HG03280 (cell line): ENCODE data around the gene LNP1.
"Not testable (repeated sequence)": the region's sequence is repeated elsewhere in the genome, so short reads cannot be mapped to it uniquely, and the experiment has no call there.

ENCODE experiments used
- ATAC-seq: cut with Tn5 transposase; IDR thresholded peaks from one replicate; pipeline ENCODE4 v1.9.1; 2021; ENCODE audit warnings: mild to moderate bottlenecking, moderate library complexity; ENCODE audit not compliant: unreplicated experiment

The LNP1 gene, protein sequence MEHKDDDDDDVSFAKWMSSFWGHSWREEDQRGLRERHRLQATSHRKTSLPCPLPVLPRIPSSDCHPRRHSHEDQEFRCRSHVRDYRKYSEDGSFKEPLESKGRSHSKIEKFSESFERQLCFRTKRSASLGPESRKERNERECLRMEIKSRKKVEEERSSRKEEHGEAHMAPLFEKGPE

DNA sequence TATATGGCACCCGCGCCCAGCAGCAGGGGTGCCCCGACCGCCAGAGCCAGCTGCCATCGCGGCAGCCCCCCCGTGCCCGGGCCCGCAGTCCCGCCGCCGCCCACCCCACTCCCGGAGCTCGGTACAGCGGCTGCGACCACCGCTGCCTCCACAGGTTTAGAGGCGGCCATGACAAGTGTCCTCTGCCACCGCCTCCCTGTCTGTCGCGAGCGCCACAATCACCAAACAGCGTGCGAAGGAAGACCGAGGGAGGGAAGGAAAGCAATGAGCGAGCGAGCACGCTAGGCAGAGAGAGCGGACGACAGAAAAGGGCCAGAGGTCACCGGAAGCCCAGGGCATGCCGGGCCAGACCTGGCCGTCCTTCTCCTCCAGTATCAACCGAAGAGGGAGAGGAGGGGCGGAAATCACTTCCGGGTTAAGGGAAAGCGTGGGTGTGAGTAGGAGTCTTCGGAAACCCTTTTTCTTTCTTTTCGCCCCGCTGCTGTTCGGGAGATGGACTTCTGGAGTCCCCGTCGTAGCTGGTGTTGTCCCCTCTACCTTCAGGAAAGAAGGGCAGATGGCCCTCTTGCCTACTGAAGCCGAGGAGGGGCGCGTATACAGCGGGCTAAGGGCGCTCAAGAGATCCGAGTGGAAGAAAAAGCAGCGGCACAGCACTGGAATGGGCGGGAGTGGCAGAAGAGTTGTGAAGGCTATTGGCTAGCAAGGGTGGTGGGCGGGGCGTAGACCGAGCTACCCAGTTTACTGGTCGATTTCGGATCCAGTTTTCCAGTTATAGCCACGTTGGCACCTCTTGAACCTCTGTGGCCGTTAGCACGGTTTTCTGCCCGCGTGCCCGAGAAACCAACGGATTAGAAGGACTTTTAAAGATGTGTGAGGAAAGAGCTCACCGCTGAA, at the start of gene LNP1, which contains the start of gene TOMM70:
Gene LNP1, plus strand, starts transcription at position 760 of the 894 bp plus-strand sequence. CDS start 28,191 bp downstream, outside the sequence.
Gene TOMM70, minus strand, starts transcription at position 310 of the 894 bp plus-strand sequence. Its CDS starts 140 bp downstream, at position 170.
- ATAC-seq: peak; percentile 86

DNA sequence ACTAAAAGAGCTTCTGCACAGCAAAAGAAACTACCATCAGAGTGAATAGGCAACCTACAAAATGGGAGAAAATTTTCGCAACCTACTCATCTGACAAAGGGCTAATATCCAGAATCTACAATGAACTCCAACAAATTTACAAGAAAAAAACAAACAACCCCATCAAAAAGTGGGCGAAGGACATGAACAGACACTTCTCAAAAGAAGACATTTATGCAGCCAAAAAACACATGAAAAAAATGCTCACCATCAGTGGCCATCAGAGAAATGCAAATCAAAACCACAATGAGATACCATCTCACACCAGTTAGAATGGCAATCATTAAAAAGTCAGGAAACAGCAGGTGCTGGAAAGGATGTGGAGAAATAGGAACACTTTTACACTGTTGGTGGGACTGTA, 49.6 kb upstream of the LNP1 start:
- not testable (repeated sequence) for ATAC-seq

DNA sequence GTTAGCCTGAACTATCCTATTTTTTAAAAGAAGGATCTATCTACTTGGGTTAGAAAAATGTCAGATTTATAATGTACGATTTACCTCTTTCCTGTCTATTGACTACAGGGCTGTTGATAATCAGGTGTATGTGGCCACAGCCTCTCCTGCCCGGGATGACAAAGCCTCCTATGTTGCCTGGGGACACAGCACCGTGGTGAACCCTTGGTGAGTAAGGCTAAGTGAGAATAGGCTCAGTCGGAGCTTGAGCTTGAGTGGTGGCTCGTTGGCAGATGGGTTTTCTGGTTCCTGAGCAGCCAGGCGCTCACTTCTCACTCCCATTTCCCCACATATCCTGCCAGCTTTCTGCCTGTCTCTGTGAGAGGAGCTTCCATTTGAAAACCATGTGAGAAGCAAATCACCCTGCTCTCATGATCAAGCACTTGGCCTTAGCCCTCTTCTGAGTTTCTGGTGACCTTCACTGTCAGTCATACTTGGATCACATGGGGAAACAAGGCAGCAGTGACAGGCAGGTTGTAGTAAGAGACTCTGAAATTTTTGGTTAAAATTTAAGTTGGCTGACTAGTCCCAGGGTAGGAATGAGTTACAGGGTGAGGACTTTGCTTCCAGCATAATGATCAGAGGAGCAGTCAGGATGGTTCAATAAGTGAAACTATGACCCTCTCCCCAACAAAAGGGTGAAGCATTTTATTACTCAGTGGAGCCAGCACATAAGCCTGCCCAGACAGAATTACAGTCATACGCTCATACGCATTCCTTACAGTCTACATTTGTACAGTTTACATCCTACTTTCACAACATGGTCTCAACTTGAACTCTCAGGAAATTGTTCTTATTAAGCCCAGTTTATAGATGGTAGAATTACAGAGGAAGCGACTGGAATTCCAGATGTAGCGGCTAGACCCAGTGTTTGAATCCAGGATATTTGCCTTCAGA, 48.8 kb upstream of the LNP1 start:
- no peak for ATAC-seq

DNA sequence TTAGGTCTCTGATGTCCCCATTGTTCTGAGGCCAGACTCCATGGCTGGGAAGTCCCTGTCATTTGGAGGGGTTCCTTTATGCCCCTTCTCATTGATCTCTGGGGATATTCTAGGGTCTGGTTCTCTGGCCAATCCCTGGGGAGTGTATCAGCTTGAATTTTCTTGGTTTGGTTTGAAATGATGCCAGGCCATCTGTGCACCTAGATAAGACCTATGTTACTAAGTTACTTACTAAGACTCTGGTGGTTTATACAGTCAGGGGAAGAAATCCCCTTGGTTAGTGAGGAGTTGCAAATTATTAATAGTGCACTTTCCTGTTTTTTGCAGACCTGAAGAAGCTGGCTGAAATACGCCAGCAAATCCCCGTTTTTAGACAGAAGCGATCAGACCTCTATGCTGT, 46.5 kb upstream of the LNP1 start:
- no peak for ATAC-seq

- ATAC-seq: no peak
Measured at GRCh38 chr3:100358413-100358812, 42.9 kb upstream of the LNP1 start.

DNA sequence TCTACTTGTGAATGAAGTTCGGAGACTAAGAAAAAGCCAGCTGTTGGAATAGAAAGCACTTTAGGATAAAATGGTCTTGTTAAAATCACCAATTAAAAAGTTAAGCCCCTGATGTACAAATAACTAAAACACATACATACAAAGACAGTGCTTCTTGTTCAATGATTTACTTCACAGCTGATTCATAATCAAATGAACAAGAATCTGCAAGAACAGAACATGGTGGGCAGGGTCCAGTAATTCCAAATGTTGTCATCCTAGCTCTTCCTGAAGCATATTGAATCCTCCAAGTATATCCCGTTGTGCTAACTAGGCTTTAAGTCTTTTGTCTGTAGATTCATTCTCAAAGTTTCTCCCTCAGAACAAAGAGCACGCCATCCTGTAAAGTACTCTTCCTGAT, 42.3 kb upstream of the LNP1 start:
- ATAC-seq: no peak

- ATAC-seq: no peak
Measured at GRCh38 chr3:100360757-100361496, 40.4 kb upstream of the LNP1 start.

GRCh38 chr3:100361897-100362296, 39.4 kb upstream of the LNP1 start:
- no peak for ATAC-seq

- no peak for ATAC-seq
Measured at GRCh38 chr3:100364421-100364820, 36.9 kb upstream of the LNP1 start.

DNA sequence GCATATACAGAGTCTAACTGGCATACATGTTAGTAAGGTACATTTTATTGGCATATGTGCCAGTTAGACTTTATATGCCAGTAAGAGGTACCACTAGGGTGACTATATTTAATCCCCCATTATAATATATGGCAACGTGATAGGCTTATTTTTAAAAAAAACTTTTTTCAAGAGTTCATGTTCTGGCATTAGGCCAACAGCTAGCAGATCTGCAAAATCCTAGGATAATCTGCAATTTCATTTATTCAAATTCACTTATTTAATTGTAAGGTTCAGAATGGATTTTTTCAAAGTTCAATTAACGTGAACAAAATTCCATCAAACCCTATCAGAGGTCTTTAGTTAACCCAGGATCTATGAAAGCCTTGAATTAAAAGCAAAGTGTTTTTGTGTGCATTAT, 34.9 kb upstream of the LNP1 start:
- ATAC-seq: no peak

DNA sequence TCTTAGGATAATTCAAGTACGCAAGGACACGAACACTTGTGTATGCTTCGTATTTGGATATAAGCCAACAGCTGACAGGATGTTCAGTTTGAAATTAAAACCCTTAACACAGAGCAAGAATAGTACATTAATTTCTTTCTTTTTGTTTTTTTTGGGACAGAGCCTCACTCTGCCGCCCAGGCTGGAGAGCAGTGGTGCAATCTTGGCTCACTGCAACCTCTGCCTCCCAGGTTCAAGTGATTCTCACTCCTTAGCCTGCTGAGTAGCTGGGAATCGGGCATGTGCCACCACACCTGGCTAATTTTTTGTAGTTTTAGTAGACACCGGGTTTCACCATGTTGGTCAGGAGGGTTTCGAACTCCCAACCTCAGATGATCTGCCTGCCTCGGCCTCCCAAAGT, 32.9 kb upstream of the LNP1 start:
- ATAC-seq: no peak

GRCh38 chr3:100370756-100371155, 30.6 kb upstream of the LNP1 start:
- ATAC-seq: no peak

- no peak for ATAC-seq
Measured at GRCh38 chr3:100374521-100374920, 26.8 kb upstream of the LNP1 start.

GRCh38 chr3:100376301-100376700, 25.0 kb upstream of the LNP1 start:
- no peak for ATAC-seq

GRCh38 chr3:100384733-100385525, 16.4 kb upstream of the LNP1 start:
- ATAC-seq: no peak

DNA sequence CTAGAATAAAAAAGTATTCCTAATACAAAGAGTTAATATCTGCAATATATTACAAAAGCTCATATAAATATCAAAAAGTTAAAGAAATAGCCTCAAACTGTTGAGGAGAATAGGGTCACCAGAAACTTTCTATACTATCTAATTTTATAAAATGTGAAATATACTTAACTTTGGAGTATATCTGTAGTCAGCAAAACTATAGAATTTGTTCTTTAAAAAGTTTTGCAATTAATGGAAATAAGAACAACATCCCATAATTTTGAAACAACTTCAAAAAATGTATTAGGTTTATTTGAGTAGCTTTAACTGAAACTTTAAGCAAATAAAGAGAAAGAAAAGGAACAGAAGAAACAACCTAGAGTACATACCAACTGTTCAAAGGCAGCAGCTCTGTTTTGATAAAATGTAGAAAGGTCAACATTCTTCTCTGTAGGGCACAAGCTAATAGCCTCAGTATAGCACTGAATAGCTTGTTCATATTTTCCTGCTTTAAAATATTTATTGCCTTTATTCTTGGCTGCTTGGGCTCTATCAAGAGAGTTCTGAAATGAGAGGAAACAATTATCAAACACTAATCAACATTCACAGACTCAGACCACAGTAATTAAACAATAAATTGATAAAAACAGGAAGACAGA, 14.8 kb upstream of the LNP1 start:
- no peak for ATAC-seq

- ATAC-seq: no peak
Measured at GRCh38 chr3:100389025-100389424, 12.3 kb upstream of the LNP1 start.

GRCh38 chr3:100395679-100396431, 5.5 kb upstream of the LNP1 start:
- no peak for ATAC-seq
